ENCODE data around the gene SELENOK. TPM values are rescaled to one million over a fixed set of nuclear protein-coding genes. Genes with fewer than 3 reads are reported as not detected.

The SELENOK gene
- total and polyA plus RNA-seq, 2 of the 13 experiments (the other 11 are each of a cell fraction or from before 2014, with no cell fraction given) = 67.0 to 81.0 TPM

GRCh38 chr3:53842436-53843194, 49.0 kb downstream of the SELENOK start (continued):
- TF ChIP-seq CREB3 (CRISPR knock-in tag; IDR thresholded peaks at IDR 0.05) = peak; percentile 83; the same call in 1 of the 2 replicates
- TF ChIP-seq PRDM15 (CRISPR knock-in tag; IDR thresholded peaks at IDR 0.05) = peak; percentile 66; the same call in 1 of the 2 replicates
- peak; percentile 86 for TF ChIP-seq FOXP4 (CRISPR knock-in tag; IDR thresholded peaks at IDR 0.05)
- TF ChIP-seq MXD4 (CRISPR knock-in tag; IDR thresholded peaks at IDR 0.05) = no peak; the same call in 1 of the 2 replicates
- peak; percentile 51; the same call in 1 of the 2 replicates for TF ChIP-seq ETV5 (CRISPR knock-in tag; IDR thresholded peaks at IDR 0.05; ENCODE audit: borderline replicate concordance)
- TF ChIP-seq NBN (conservative IDR thresholded peaks at IDR 0.05) = no peak
- peak; percentile 81; the same call in 1 of the 2 replicates for TF ChIP-seq ZGPAT (CRISPR knock-in tag; IDR thresholded peaks at IDR 0.05)
- TF ChIP-seq KDM6A (CRISPR knock-in tag; IDR thresholded peaks at IDR 0.05; ENCODE audit: low read depth) = peak; percentile 76
- peak; percentile 77 for TF ChIP-seq BRD4 (CRISPR knock-in tag; IDR thresholded peaks at IDR 0.05)
- TF ChIP-seq NFE2 (CRISPR knock-in tag; IDR thresholded peaks at IDR 0.05) = no peak
- peak; percentile 4; the same call in 1 of the 2 replicates for TF ChIP-seq RNF219 (CRISPR knock-in tag; IDR thresholded peaks at IDR 0.05)
- TF ChIP-seq FOXK1 (CRISPR knock-in tag; IDR thresholded peaks at IDR 0.05; ENCODE audit: borderline replicate concordance, low read depth) = peak; percentile 91
- no peak for TF ChIP-seq PCBP1 (IDR thresholded peaks at IDR 0.05; ENCODE audit: borderline replicate concordance, low read depth, low read length)
- peak; percentile 70 for TF ChIP-seq ZNF883 (CRISPR knock-in tag; IDR thresholded peaks at IDR 0.05; ENCODE audit: not compliant biosample characterization)
- TF ChIP-seq MIXL1 (CRISPR knock-in tag; IDR thresholded peaks at IDR 0.05) = peak; percentile 82
- TF ChIP-seq ZNF749 (CRISPR knock-in tag; IDR thresholded peaks at IDR 0.05; ENCODE audit: borderline replicate concordance) = 0 out of 2 replicates have a peak, but pooled peaks have one; percentile 16
